OCI-LY1 (cell line): ENCODE measurements around the gene ZC3H11A.

Experiments used
- H2AFZ ChIP-seq: fragments of 200-600 bp; sonication (generic), shearing (Covaris generic); 2 replicates; pipeline ENCODE4 v1.6.0; 2014; ENCODE audit warnings: antibody characterized with exemption, mild to moderate bottlenecking, low read length
- H3F3A ChIP-seq: fragments of 200-600 bp; sonication (generic), shearing (Covaris generic); 2 replicates; pipeline ENCODE4 v1.6.0; 2014; ENCODE audit warnings: mild to moderate bottlenecking, antibody characterized with exemption, low read length, moderate library complexity; ENCODE audit not compliant: insufficient read depth
- H3K27ac ChIP-seq: fragments of 200-600 bp; sonication (generic); 2 replicates; pipeline ENCODE4 v1.5.1; 2014; ENCODE audit warnings: low read length, mixed run types, mild to moderate bottlenecking, low read depth; ENCODE audit not compliant: poor library complexity, severe bottlenecking
- H3K27me3 ChIP-seq: fragments of 200-600 bp; sonication (generic); 2 replicates; pipeline ENCODE4 v1.6.0; 2014; ENCODE audit warnings: antibody characterized with exemption, mild to moderate bottlenecking, low read length, moderate library complexity; ENCODE audit not compliant: insufficient read depth
- H3K36me3 ChIP-seq: fragments of 200-600 bp; sonication (generic); 2 replicates; pipeline ENCODE4 v1.6.1; 2014; ENCODE audit warnings: mild to moderate bottlenecking, antibody characterized with exemption, low read length, moderate library complexity, mixed read lengths; ENCODE audit not compliant: insufficient read depth
- H3K4me1 ChIP-seq: fragments of 200-600 bp; sonication (generic); 2 replicates; pipeline ENCODE4 v1.5.1; 2014; ENCODE audit warnings: mild to moderate bottlenecking, low read length, moderate library complexity; ENCODE audit not compliant: insufficient read depth, severe bottlenecking
- H3K4me2 ChIP-seq: fragments of 200-600 bp; sonication (generic), shearing (Covaris generic); 2 replicates; pipeline ENCODE4 v1.6.1; 2014; ENCODE audit warnings: low read length
- H3K4me3 ChIP-seq: fragments of 200-600 bp; sonication (generic); 2 replicates; pipeline ENCODE4 v1.5.1; 2014; ENCODE audit warnings: low read length, low read depth, mild to moderate bottlenecking, mixed read lengths; ENCODE audit not compliant: poor library complexity, severe bottlenecking
- H3K79me2 ChIP-seq: fragments of 200-600 bp; shearing (Covaris generic); 2 replicates; pipeline ENCODE4 v1.6.1; 2016; ENCODE audit warnings: mixed run types, low read length, mixed read lengths; ENCODE audit not compliant: insufficient read depth
- H3K9ac ChIP-seq: fragments of 200-600 bp; sonication (generic), shearing (Covaris generic); 2 replicates; pipeline ENCODE4 v1.6.1; 2014; ENCODE audit warnings: mild to moderate bottlenecking, low read length, mixed read lengths
- H3K9me2 ChIP-seq: fragments of 200-600 bp; sonication (generic), shearing (Covaris generic); 2 replicates; pipeline ENCODE4 v1.6.1; 2014; ENCODE audit warnings: low read depth, mild to moderate bottlenecking, low read length, mixed read lengths
- H3K9me3 ChIP-seq: fragments of 200-600 bp; shearing (Covaris generic); 2 replicates; pipeline ENCODE4 v1.6.1; 2014; ENCODE audit warnings: low read length, mixed read lengths
- H4K20me1 ChIP-seq: fragments of 200-600 bp; sonication (generic), shearing (Covaris generic); 2 replicates; pipeline ENCODE4 v1.6.0; 2016; ENCODE audit warnings: mild to moderate bottlenecking, low read length; ENCODE audit not compliant: insufficient read depth
- EZH2 ChIP-seq: fragments of 200-600 bp; sonication (generic), shearing (Covaris generic); IDR thresholded peaks from 2 replicates; pipeline ENCODE4 v1.8.0; 2017; ENCODE audit warnings: borderline replicate concordance, mixed run types, mild to moderate bottlenecking, antibody characterized with exemption, low read length, moderate library complexity, mixed read lengths
- TF ChIP-seq, protein P1 (sequence below): fragments of 200-600 bp; sonication (generic), shearing (Covaris generic); IDR thresholded peaks from 2 replicates; pipeline ENCODE4 v1.5.1; 2017; ENCODE audit warnings: mild to moderate bottlenecking, antibody characterized with exemption, low read length, moderate library complexity, mixed read lengths

The ZC3H11A gene

DNA sequence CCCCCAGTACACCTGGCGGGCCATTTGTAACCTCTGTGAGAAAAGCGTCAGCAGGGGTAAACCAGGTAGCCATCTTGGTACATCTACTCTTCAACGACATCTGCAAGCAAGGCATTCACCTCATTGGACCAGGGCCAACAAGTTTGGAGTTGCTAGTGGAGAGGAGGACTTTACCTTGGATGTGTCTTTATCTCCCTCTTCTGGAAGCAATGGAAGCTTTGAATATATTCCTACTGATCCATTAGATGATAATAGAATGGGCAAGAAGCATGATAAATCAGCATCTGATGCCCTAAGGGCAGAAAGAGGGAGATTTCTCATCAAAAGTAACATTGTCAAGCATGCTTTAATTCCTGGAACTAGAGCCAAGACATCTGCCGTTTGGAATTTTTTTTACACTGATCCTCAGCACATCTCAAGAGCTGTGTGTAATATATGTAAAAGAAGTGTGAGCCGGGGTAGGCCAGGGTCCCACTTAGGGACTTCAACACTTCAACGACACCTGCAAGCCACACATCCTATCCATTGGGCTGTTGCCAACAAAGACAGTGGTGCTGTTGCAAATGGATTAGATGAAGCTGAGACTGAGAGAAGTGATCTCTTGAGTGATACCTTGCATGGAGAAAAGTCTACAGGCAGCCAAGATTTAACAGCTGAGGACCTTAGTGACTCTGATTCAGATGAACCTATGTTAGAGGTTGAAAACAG, 2.7 kb downstream of the ZC3H11A start:
- Histone ChIP-seq H3K9me3 (0 out of 2 replicates have a peak, but pooled peaks cover 5% of the 10 kb centered on the region), H4K20me1 (no peaks in the 10 kb centered on the region), H3K4me2 (no peak overlapping the region), H3K4me3 (no peak overlapping the region), H2AFZ (no peak overlapping the region), H3K79me2 (peaks cover 71% of the 10 kb centered on the region), H3K27me3 (no peaks in the 10 kb centered on the region), H3F3A (no peaks in the 10 kb centered on the region), H3K9ac (no peak overlapping the region), H3K4me1 (peaks cover 28% of the 10 kb centered on the region), H3K27ac (no peak overlapping the region), H3K9me2 (no peaks in the 10 kb centered on the region), H3K36me3 (peaks cover 62% of the 10 kb centered on the region)
- TF ChIP-seq, protein P1, sequence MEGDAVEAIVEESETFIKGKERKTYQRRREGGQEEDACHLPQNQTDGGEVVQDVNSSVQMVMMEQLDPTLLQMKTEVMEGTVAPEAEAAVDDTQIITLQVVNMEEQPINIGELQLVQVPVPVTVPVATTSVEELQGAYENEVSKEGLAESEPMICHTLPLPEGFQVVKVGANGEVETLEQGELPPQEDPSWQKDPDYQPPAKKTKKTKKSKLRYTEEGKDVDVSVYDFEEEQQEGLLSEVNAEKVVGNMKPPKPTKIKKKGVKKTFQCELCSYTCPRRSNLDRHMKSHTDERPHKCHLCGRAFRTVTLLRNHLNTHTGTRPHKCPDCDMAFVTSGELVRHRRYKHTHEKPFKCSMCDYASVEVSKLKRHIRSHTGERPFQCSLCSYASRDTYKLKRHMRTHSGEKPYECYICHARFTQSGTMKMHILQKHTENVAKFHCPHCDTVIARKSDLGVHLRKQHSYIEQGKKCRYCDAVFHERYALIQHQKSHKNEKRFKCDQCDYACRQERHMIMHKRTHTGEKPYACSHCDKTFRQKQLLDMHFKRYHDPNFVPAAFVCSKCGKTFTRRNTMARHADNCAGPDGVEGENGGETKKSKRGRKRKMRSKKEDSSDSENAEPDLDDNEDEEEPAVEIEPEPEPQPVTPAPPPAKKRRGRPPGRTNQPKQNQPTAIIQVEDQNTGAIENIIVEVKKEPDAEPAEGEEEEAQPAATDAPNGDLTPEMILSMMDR = no peak
- TF ChIP-seq EZH2 = no peak

DNA sequence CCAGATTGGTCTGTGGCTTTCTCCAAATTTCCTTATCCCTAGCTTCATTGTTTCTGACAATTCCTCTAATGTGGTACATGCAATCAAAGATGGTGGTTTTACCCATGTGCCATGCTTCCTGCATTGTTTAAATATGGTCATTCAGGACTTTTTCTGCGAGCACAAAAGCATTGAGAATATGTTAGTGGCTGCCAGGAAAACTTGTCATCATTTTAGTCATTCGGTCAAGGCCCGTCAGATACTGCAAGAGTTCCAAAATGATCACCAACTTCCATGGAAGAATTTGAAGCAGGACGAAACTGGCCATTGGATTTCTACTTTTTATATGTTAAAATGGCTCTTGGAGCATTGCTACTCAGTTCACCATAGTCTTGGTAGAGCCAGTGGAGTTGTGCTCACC, 3.7 kb downstream of the ZC3H11A start:
- Histone ChIP-seq H3K4me2 (no peak overlapping the region), H2AFZ (no peak overlapping the region), H3K4me3 (no peak overlapping the region), H3K9ac (no peak overlapping the region), H3K27me3 (no peaks in the 10 kb centered on the region), H3K9me2 (no peaks in the 10 kb centered on the region), H3F3A (no peaks in the 10 kb centered on the region), H3K36me3 (peaks cover 73% of the 10 kb centered on the region), H3K9me3 (0 out of 2 replicates have a peak, but pooled peaks cover 5% of the 10 kb centered on the region), H4K20me1 (no peaks in the 10 kb centered on the region), H3K27ac (no peak overlapping the region), H3K79me2 (peaks cover 79% of the 10 kb centered on the region), H3K4me1 (peaks cover 28% of the 10 kb centered on the region)
- no peak for TF ChIP-seq EZH2
- TF ChIP-seq, protein P1 = no peak

DNA sequence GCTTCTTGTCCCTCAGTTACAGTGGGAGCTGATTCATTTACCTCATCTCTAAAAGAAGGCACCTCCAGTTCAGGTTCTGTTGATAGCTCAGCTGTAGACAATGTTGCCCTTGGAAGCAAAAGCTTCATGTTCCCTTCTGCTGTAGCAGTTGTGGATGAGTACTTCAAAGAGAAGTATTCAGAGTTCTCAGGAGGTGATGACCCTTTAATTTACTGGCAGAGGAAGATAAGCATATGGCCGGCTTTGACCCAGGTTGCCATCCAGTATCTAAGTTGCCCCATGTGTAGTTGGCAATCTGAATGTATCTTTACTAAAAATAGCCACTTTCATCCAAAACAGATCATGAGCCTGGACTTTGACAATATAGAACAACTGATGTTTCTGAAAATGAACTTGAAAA, 4.5 kb downstream of the ZC3H11A start:
- Histone ChIP-seq H3K4me2 (peak overlapping the region; percentile 11; the same call in 1 of the 2 replicates), H3K9me3 (0 out of 2 replicates have a peak, but pooled peaks cover 5% of the 10 kb centered on the region), H3K79me2 (peaks cover 79% of the 10 kb centered on the region), H2AFZ (no peak overlapping the region), H3K9me2 (no peaks in the 10 kb centered on the region), H3K27ac (no peak overlapping the region), H3K27me3 (no peaks in the 10 kb centered on the region), H3K4me3 (no peak overlapping the region), H4K20me1 (no peaks in the 10 kb centered on the region), H3F3A (no peaks in the 10 kb centered on the region), H3K9ac (no peak overlapping the region), H3K4me1 (peaks cover 24% of the 10 kb centered on the region), H3K36me3 (peaks cover 81% of the 10 kb centered on the region)
- TF ChIP-seq, protein P1 = no peak
- no peak for TF ChIP-seq EZH2
